ENCODE data around the gene RHOA. TPM values are rescaled to one million over a fixed set of nuclear protein-coding genes. Genes with fewer than 3 reads are reported as not detected.
A peak's percentile ranks its signal among the peaks of the same experiment; 100 is the strongest.

RHOA gene
- total and polyA plus RNA-seq, 2 of the 13 experiments (the other 11 are each of a cell fraction or from before 2014, with no cell fraction given) = 131 to 177 TPM

DNA sequence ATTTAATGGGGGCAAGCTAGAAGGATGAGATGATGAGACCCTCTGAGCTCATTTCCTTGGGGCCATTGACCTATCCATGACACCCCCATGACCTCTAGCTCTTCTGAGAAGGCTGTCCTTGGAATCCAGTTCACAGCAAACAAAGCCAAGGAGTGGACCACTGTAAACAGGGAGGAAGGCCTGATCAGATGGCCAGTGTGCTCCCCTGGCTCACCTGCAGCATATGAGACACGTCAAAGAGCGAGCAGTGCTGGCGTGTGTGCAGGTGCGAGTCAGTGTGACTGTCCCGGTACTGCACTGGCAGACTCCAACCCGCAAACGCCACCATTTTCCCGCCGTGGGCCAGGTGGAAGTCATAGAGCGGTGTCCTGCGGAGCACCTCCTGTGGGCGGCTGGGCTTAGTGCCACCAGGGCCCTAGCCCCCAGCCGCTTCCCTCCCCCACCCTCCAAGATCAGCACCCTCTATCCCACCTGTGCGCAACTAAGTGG is 10.2 kb upstream of the RHOA start (continued):
- TF ChIP-seq JARID2 (CRISPR knock-in tag; IDR thresholded peaks at IDR 0.05; ENCODE audit: insufficient replicate concordance) (no peak), TMF1 (CRISPR knock-in tag; IDR thresholded peaks at IDR 0.05; ENCODE audit: low read depth) (no peak; the same call in 1 of the 2 replicates), ZNF644 (CRISPR knock-in tag; IDR thresholded peaks at IDR 0.05; ENCODE audit: low read depth) (no peak), CHD4 (IDR thresholded peaks at IDR 0.05; ENCODE audit: borderline replicate concordance, low read length) (no peak), ZIK1 (CRISPR knock-in tag; IDR thresholded peaks at IDR 0.05; ENCODE audit: borderline replicate concordance, low read depth) (0 out of 2 replicates have a peak, but pooled peaks have one; percentile 44), ZNF780A (CRISPR knock-in tag; IDR thresholded peaks at IDR 0.05) (no peak), RCOR2 (CRISPR knock-in tag; IDR thresholded peaks at IDR 0.05) (no peak), RXRB (CRISPR knock-in tag; IDR thresholded peaks at IDR 0.05; ENCODE audit: borderline replicate concordance) (no peak), ZNF652 (CRISPR knock-in tag; IDR thresholded peaks at IDR 0.05; ENCODE audit: borderline replicate concordance, low read depth) (no peak), ZNF30 (CRISPR knock-in tag; IDR thresholded peaks at IDR 0.05) (no peak), ZSCAN20 (CRISPR knock-in tag; IDR thresholded peaks at IDR 0.05; ENCODE audit: borderline replicate concordance) (no peak), ZFP36L1 (CRISPR knock-in tag; IDR thresholded peaks at IDR 0.05) (no peak), MIER3 (CRISPR knock-in tag; IDR thresholded peaks at IDR 0.05; ENCODE audit: borderline replicate concordance) (peak; percentile 12; the same call in 1 of the 2 replicates), ZNF251 (CRISPR knock-in tag; IDR thresholded peaks at IDR 0.05) (no peak), TGIF2 (CRISPR knock-in tag; IDR thresholded peaks at IDR 0.05) (peak; percentile 6; the same call in 1 of the 2 replicates), NR2F1 (CRISPR knock-in tag; IDR thresholded peaks at IDR 0.05) (no peak)
- TF ChIP-seq, protein P1, sequence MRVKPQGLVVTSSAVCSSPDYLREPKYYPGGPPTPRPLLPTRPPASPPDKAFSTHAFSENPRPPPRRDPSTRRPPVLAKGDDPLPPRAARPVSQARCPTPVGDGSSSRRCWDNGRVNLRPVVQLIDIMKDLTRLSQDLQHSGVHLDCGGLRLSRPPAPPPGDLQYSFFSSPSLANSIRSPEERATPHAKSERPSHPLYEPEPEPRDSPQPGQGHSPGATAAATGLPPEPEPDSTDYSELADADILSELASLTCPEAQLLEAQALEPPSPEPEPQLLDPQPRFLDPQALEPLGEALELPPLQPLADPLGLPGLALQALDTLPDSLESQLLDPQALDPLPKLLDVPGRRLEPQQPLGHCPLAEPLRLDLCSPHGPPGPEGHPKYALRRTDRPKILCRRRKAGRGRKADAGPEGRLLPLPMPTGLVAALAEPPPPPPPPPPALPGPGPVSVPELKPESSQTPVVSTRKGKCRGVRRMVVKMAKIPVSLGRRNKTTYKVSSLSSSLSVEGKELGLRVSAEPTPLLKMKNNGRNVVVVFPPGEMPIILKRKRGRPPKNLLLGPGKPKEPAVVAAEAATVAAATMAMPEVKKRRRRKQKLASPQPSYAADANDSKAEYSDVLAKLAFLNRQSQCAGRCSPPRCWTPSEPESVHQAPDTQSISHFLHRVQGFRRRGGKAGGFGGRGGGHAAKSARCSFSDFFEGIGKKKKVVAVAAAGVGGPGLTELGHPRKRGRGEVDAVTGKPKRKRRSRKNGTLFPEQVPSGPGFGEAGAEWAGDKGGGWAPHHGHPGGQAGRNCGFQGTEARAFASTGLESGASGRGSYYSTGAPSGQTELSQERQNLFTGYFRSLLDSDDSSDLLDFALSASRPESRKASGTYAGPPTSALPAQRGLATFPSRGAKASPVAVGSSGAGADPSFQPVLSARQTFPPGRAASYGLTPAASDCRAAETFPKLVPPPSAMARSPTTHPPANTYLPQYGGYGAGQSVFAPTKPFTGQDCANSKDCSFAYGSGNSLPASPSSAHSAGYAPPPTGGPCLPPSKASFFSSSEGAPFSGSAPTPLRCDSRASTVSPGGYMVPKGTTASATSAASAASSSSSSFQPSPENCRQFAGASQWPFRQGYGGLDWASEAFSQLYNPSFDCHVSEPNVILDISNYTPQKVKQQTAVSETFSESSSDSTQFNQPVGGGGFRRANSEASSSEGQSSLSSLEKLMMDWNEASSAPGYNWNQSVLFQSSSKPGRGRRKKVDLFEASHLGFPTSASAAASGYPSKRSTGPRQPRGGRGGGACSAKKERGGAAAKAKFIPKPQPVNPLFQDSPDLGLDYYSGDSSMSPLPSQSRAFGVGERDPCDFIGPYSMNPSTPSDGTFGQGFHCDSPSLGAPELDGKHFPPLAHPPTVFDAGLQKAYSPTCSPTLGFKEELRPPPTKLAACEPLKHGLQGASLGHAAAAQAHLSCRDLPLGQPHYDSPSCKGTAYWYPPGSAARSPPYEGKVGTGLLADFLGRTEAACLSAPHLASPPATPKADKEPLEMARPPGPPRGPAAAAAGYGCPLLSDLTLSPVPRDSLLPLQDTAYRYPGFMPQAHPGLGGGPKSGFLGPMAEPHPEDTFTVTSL (CRISPR knock-in tag; IDR thresholded peaks at IDR 0.05; ENCODE audit: borderline replicate concordance) = no peak
- TF ChIP-seq, protein P2, sequence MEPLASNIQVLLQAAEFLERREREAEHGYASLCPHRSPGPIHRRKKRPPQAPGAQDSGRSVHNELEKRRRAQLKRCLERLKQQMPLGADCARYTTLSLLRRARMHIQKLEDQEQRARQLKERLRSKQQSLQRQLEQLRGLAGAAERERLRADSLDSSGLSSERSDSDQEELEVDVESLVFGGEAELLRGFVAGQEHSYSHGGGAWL (CRISPR knock-in tag; IDR thresholded peaks at IDR 0.05) = peak; percentile 69; the same call in 1 of the 2 replicates
- TF ChIP-seq, protein P3, sequence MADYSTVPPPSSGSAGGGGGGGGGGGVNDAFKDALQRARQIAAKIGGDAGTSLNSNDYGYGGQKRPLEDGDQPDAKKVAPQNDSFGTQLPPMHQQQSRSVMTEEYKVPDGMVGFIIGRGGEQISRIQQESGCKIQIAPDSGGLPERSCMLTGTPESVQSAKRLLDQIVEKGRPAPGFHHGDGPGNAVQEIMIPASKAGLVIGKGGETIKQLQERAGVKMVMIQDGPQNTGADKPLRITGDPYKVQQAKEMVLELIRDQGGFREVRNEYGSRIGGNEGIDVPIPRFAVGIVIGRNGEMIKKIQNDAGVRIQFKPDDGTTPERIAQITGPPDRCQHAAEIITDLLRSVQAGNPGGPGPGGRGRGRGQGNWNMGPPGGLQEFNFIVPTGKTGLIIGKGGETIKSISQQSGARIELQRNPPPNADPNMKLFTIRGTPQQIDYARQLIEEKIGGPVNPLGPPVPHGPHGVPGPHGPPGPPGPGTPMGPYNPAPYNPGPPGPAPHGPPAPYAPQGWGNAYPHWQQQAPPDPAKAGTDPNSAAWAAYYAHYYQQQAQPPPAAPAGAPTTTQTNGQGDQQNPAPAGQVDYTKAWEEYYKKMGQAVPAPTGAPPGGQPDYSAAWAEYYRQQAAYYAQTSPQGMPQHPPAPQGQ (CRISPR knock-in tag; IDR thresholded peaks at IDR 0.05; ENCODE audit: borderline replicate concordance) = no peak
- TF ChIP-seq, protein P4, sequence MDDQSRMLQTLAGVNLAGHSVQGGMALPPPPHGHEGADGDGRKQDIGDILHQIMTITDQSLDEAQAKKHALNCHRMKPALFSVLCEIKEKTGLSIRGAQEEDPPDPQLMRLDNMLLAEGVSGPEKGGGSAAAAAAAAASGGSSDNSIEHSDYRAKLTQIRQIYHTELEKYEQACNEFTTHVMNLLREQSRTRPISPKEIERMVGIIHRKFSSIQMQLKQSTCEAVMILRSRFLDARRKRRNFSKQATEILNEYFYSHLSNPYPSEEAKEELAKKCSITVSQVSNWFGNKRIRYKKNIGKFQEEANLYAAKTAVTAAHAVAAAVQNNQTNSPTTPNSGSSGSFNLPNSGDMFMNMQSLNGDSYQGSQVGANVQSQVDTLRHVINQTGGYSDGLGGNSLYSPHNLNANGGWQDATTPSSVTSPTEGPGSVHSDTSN (CRISPR knock-in tag; IDR thresholded peaks at IDR 0.05; ENCODE audit: borderline replicate concordance) = no peak
- TF ChIP-seq, protein P5, sequence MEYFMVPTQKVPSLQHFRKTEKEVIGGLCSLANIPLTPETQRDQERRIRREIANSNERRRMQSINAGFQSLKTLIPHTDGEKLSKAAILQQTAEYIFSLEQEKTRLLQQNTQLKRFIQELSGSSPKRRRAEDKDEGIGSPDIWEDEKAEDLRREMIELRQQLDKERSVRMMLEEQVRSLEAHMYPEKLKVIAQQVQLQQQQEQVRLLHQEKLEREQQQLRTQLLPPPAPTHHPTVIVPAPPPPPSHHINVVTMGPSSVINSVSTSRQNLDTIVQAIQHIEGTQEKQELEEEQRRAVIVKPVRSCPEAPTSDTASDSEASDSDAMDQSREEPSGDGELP (IDR thresholded peaks at IDR 0.05; ENCODE audit: borderline replicate concordance, low read depth) = no peak
